Astrocyte (in vitro differentiated cells and primary cell): Measurements from ENCODE around the gene EED. TPM values are rescaled to one million over a fixed set of nuclear protein-coding genes. Genes with fewer than 3 reads are reported as not detected.

Experiments used
- DNase-seq: peaks from one replicate; pipeline ENCODE4 v3.0.0-alpha.2; 2010; ENCODE audit warnings: low read depth
- FAIRE-seq: peaks from 2 replicates; lab custom pipeline; 2011; peaks lifted over from hg19 to GRCh38; lab: Jason Lieb, UNC
- H2AFZ ChIP-seq: 2 replicates; pipeline ENCODE4 v1.6.0; 2012; ENCODE audit warnings: low read depth, low read length, inconsistent platforms
- H3K27ac ChIP-seq: 2 replicates; pipeline ENCODE4 v1.5.1; 2011; ENCODE audit warnings: low read depth, low read length, inconsistent platforms
- H3K27me3 ChIP-seq: 2 replicates; pipeline ENCODE4 v1.6.0; 2011; ENCODE audit warnings: low read length, inconsistent platforms; ENCODE audit not compliant: insufficient read depth
- H3K36me3 ChIP-seq: 2 replicates; pipeline ENCODE4 v1.5.1; 2011; ENCODE audit warnings: low read length, inconsistent platforms; ENCODE audit not compliant: insufficient read depth
- H3K4me1 ChIP-seq: 2 replicates; pipeline ENCODE4 v1.5.1; 2011; ENCODE audit warnings: low read length, inconsistent platforms; ENCODE audit not compliant: insufficient read depth
- H3K4me2 ChIP-seq: 2 replicates; pipeline ENCODE4 v1.6.0; 2012; ENCODE audit warnings: low read length, inconsistent platforms
- H3K4me3 ChIP-seq: 2 replicates; pipeline ENCODE4 v1.5.1; 2011; ENCODE audit warnings: low read depth, mild to moderate bottlenecking, low read length, inconsistent platforms; ENCODE audit not compliant: insufficient read depth
- H3K79me2 ChIP-seq: 2 replicates; pipeline ENCODE4 v1.6.0; 2012; ENCODE audit warnings: mild to moderate bottlenecking, low read length, inconsistent platforms; ENCODE audit not compliant: insufficient read depth
- H3K9ac ChIP-seq: 2 replicates; pipeline ENCODE4 v1.6.0; 2012; ENCODE audit warnings: mild to moderate bottlenecking, low read length, inconsistent platforms
- H3K9me3 ChIP-seq: 2 replicates; pipeline ENCODE4 v1.5.1; 2012; ENCODE audit warnings: low read depth, mild to moderate bottlenecking, low read length, inconsistent platforms; ENCODE audit not compliant: insufficient read depth
- H4K20me1 ChIP-seq: 2 replicates; pipeline ENCODE4 v1.6.0; 2012; ENCODE audit warnings: low read length, inconsistent platforms; ENCODE audit not compliant: insufficient read depth
- H3K27ac Mint-ChIP-seq: one replicate; pipeline ENCODE4 v1.8.0; 2021; ENCODE audit warnings: mild to moderate bottlenecking, mixed read lengths; ENCODE audit not compliant: unreplicated experiment
- H3K27me3 Mint-ChIP-seq: one replicate; pipeline ENCODE4 v1.8.0; 2021; ENCODE audit warnings: low read depth, mixed read lengths; ENCODE audit not compliant: unreplicated experiment
- H3K36me3 Mint-ChIP-seq: one replicate; pipeline ENCODE4 v1.8.0; 2021; ENCODE audit warnings: low read depth, mixed read lengths; ENCODE audit not compliant: unreplicated experiment
- H3K4me1 Mint-ChIP-seq: one replicate; pipeline ENCODE4 v1.8.0; 2021; ENCODE audit warnings: low read depth, mixed read lengths; ENCODE audit not compliant: unreplicated experiment
- H3K4me3 Mint-ChIP-seq: one replicate; pipeline ENCODE4 v1.8.0; 2021; ENCODE audit warnings: mild to moderate bottlenecking, moderate library complexity, mixed read lengths; ENCODE audit not compliant: unreplicated experiment
- H3K9me3 Mint-ChIP-seq: one replicate; pipeline ENCODE4 v1.8.0; 2021; ENCODE audit warnings: mild to moderate bottlenecking, mixed read lengths; ENCODE audit not compliant: unreplicated experiment
- CTCF ChIP-seq: IDR thresholded peaks from 2 replicates; pipeline ENCODE4 v1.5.1; 2011; ENCODE audit warnings: low read depth, mild to moderate bottlenecking, inconsistent platforms, low read length, moderate library complexity; ENCODE audit not compliant: insufficient read depth
- EZH2 ChIP-seq: IDR thresholded peaks from 2 replicates; pipeline ENCODE4 v1.6.1; 2012; ENCODE audit warnings: mild to moderate bottlenecking, low read length, inconsistent platforms; ENCODE audit not compliant: insufficient read depth
- total RNA-seq: library from RNA; stranded (reverse); gene quantifications from 2 replicates; pipeline ENCODE4 v1.2.1, GENCODE V29; 2021

Gene EED
- total RNA-seq, 1 donor from 2014 or later: 23.4 TPM

GRCh38 chr11:86314636-86315035, 70.1 kb downstream of the EED start:
- Histone ChIP-seq H3K4me3 (no peak overlapping the region), H3K9ac (no peak overlapping the region), H3K36me3 (peaks cover 5% of the 10 kb centered on the region), H4K20me1 (peaks cover 5% of the 10 kb centered on the region), H3K79me2 (peaks cover 13% of the 10 kb centered on the region), H3K27ac (no peak overlapping the region), H3K4me2 (no peak overlapping the region), H2AFZ (no peak overlapping the region), H3K9me3 (no peaks in the 10 kb centered on the region), H3K4me1 (no peaks in the 10 kb centered on the region), H3K27me3 (no peaks in the 10 kb centered on the region)
- H3K4me1 Mint-ChIP-seq: peaks cover 6% of the 10 kb centered on the region
- no peak for DNase-seq
- TF ChIP-seq CTCF: no peak
- TF ChIP-seq EZH2: no peak
- H3K4me3 Mint-ChIP-seq: no peak overlapping the region
- H3K27ac Mint-ChIP-seq: no peak overlapping the region
- H3K36me3 Mint-ChIP-seq: peaks cover 14% of the 10 kb centered on the region
- no peak for FAIRE-seq
- H3K27me3 Mint-ChIP-seq: no peaks in the 10 kb centered on the region
- no peaks in the 10 kb centered on the region for H3K9me3 Mint-ChIP-seq

Other genes starting within 250 kb of the EED start
- 254 and 260 TPM in 2 replicates for gene PICALM, start 175.7 kb upstream of the EED start, total RNA-seq
- 42.3 and 42.8 TPM in 2 replicates for gene HIKESHI, start 57.5 kb downstream of the EED start, total RNA-seq
- 4.3 and 4.5 TPM in 2 replicates for gene CCDC81, start 130.1 kb downstream of the EED start, total RNA-seq